Suprapubic skin (tissue), 4 donors: ENCODE results near the gene CACNA2D3.

Experiments
- CTCF ChIP-seq, 2 donors: fragments of 200-600 bp in 1 of 2; fragments of 450-650 bp in 1 of 2; sonication (generic) in 1 of 2; IDR thresholded peaks; one replicate each; pipeline ENCODE4 v1.5.1; 2016 to 2019; ENCODE audit warnings: antibody characterized with exemption in 2 of 2, mild to moderate bottlenecking in 1 of 2, moderate library complexity in 1 of 2
- EP300 ChIP-seq: sonication (generic); formaldehyde crosslinking; IDR thresholded peaks from one replicate; pipeline ENCODE4 v1.6.1; 2017; ENCODE audit warnings: antibody characterized with exemption
- POLR2A ChIP-seq, 2 donors: fragments of 450-650 bp; IDR thresholded peaks; one replicate each; pipeline ENCODE4 v1.6.1; 2017; ENCODE audit warnings: antibody characterized with exemption in 2 of 2, mild to moderate bottlenecking in 2 of 2, moderate library complexity in 2 of 2
- POLR2AphosphoS5 ChIP-seq, 3 donors: sonication (generic); formaldehyde crosslinking; IDR thresholded peaks; one replicate each; pipeline ENCODE4 v1.6.1; 2017; ENCODE audit warnings: antibody characterized with exemption in 3 of 3

DNA sequence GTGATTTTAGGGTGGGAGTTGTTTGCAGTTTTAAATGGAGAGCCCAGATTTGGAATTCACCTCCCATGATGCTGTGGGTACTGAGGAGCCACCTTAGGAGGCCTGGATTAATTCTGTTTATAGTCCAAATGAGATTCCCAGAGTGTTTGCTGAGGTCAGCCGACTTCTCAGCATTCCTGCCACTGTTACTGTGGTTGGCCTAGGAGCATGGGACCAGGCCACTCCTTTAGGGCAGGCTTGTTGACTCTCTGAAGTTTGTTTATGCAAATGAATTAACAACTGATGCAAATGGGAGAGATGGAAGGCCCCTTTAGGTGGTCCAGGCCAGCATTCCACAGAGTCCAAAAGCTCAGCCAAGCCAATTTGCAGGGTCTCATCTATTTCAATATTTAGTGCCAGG lies 46.1 kb downstream of the CACNA2D3 start:
- TF ChIP-seq CTCF (IDR thresholded peaks at IDR 0.05) (no peak), POLR2A (IDR thresholded peaks at IDR 0.05) (no peak), POLR2AphosphoS5 (IDR thresholded peaks at IDR 0.05) (no peak), EP300 (no peak)
